HG02852 (cell line): ENCODE measurements around the gene GGNBP2.

ENCODE experiments used
- ATAC-seq: cut with Tn5 transposase; IDR thresholded peaks from one replicate; pipeline ENCODE4 v1.9.1; 2021; ENCODE audit warnings: mild to moderate bottlenecking, moderate library complexity; ENCODE audit not compliant: unreplicated experiment

Gene GGNBP2

DNA sequence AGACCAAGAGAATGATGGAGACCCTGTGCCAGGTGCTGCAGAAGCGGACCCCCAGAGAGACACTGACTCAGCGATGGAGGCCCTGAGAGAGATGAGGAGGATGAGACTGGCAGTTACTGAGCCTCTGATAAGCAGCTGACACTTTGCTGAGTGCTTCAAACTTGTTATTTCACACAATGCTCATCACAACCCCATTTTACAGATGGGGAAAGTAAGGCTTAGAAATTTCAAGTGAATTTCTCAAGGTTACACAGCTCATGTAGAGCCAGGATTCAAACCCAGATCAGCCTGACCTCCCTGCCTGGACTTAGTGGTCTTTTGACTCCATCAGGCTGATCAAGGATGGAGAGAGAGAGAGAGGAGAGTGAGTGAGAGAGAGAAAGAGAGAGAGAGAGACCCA is 83.9 kb downstream of the GGNBP2 start:
- no peak for ATAC-seq

DNA sequence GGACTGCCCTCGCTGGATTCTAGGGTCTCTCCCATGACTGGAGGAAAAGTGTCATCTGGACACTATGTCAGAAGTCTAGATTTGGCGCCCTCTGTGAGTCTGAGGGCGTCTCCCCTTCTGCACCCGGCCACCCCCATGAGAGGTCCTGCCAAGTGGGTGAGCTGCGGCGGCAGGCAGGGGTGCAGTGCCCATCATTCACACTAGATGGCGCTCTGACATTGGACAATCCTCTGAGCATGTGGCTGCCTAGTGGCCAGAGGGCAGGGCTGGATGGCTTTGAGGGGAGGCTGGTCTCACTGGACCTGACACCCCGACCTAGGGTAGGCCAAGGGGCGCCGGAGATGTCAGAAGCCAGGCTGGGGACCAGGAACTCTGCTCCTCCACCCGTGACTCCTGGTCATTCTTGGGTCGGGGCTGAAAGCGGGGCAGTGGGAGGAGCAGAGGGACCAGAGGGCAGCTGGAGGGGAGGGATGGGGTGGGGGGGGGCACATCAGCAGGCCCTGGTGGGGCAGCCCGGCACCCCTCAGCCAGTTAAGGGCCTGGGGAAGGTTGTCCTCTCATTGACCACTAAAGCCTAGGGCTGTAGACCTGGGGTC is 84.6 kb downstream of the GGNBP2 start:
- ATAC-seq: no peak

DNA sequence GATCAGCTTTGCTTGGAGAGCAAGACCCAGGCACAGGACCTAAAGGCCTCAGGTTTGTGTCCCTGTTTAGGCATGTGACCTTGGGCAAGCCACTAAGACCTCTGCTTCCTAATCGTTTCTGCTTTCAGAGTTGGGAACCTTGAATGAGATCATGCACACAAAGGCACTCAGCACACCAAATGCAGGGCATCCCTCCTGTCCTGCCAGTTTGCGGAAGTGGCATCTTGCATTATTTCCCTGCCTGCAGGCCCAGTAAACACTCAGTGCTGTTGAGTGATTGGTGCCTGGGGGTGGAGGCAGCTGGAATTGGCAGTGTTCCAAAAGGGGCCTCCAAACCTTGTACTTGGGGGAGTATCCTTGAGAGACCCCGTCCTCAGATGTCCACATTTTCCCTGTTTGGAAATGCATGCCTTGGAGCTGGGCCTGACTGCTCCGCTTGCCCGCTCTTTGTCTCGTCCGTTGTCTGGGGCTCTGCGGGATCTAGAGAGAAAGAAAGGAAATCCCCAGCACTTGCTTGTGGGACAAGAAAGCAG is 85.3 kb downstream of the GGNBP2 start:
- ATAC-seq: no peak

DNA sequence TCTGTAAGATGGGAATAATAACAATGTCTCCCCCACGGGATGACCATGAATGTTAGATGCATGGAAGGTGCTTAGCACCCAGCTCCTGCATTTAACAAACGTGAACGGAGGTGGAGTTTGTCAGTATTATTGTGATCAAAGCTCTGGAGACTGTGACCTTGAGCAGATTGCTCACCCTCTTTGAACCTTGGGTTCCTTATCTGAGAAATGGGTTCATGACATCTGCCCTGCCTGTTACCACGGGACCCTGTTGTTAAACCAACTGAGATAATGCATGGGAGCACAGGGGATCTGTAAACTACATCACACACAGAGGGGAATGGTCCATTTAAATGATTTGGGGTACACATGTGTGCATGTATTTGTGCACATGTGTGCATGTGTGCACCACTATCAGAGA is 86.3 kb downstream of the GGNBP2 start:
- ATAC-seq: no peak

DNA sequence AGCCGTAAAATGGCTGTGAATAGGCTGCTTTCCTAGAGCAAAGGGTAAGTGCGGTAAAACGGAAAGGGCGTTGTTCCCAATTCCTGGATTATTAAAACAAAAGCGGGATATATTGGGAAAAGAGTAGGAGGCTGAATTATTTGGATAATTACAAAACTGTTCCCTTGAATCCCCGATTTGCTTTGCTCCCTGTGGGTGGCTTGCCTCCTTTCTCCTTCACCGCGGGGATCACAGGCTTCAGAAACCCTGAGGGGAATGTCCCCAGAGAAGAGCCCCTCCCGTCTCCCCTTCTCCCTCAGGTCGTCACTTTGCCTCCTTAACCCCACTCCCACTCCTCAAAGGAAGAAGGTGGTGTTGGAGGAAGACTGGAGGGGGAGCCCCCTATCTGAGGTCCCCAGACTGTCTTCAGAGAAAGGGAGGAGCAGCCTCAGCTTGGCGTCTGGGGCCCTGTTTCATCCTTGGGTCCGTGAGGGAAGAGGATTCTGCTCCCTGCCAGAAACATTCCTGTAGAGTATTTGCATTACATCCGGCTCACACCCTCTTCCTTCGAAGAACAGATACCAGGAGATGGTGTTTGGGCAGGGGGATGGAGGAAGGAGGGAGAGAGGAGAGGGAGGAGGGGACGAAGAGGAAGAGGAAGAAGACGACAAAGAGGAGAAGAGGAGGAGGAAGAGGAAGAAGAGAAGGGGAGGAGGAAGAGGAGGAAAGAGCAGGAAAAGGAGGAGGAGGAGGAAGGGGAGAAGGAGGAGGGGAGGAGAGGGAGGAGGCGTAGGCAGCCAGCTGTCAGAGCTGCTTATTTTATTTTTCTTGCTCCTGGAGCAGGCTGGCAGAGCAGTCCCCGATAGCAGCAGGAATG is 88.4 kb downstream of the GGNBP2 start:
- no peak for ATAC-seq
